Activated naive CD4-positive, alpha-beta T cell treated with anti-CD3 and anti-CD28 coated beads for 36 hours (primary cell): Measurements from ENCODE around the gene GPATCH1. TPM values are rescaled to one million over a fixed set of nuclear protein-coding genes. Genes with fewer than 3 reads are reported as not detected.
"Not testable (repeated sequence)": the region's sequence is repeated elsewhere in the genome, so short reads cannot be mapped to it uniquely, and the experiment has no call there.

Experiments
- CTCF ChIA-PET: fragments of 350-600 bp; sonication (Branson Sonifier 250); formaldehyde crosslinking; loops from one replicate; lab custom pipeline; 2021; ENCODE audit warnings: antibody characterized with exemption; lab: Charles Lee
- DNase-seq: peaks from one replicate; pipeline ENCODE4 v3.0.0-alpha.2; 2020
- H3K27ac Mint-ChIP-seq: one replicate; pipeline ENCODE4 v1.8.0; 2021; ENCODE audit warnings: mild to moderate bottlenecking, mixed read lengths
- H3K27me3 Mint-ChIP-seq: one replicate; pipeline ENCODE4 v1.8.0; 2021; ENCODE audit warnings: low read depth, mixed read lengths
- H3K36me3 Mint-ChIP-seq: one replicate; pipeline ENCODE4 v1.8.0; 2021; ENCODE audit warnings: low read depth, mixed read lengths
- H3K4me1 Mint-ChIP-seq: one replicate; pipeline ENCODE4 v1.8.0; 2021; ENCODE audit warnings: low read depth, mixed read lengths
- H3K4me3 Mint-ChIP-seq: one replicate; pipeline ENCODE4 v1.8.0; 2021; ENCODE audit warnings: mild to moderate bottlenecking, moderate library complexity, mixed read lengths
- H3K9me3 Mint-ChIP-seq: one replicate; pipeline ENCODE4 v1.8.0; 2021; ENCODE audit warnings: mixed read lengths
- intact Hi-C: fragments of 100-400 bp; cut with micrococcal nuclease; formaldehyde crosslinking; loops from one replicate; pipeline ENCODE4 v1.15.1; 2023
- total RNA-seq, 2 experiments: library from RNA; stranded (reverse); gene quantifications; one replicate each; pipeline ENCODE4 v1.2.3, GENCODE V29; 2021

The GPATCH1 gene
- total RNA-seq, 2 experiments from 2014 or later, result 8.3 to 9.1 TPM

DNA sequence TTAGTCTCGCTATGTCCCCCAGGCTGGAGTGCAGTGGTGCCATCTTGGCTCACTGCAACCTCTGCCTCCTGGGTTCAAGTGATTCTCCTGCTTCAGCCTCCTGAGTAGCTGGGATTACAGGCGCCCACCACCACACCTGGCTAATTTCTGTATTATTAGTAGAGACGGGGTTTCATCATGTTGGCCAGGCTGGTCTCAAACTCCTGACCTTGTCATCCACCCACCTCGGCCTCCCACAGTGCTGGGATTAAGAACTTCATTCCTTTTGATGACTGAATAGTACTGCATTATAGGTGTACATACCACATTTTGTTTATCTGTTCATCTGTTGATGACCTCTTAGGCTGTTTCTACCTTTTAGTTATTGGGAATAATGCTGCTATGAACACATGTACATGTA is 71.6 kb downstream of the GPATCH1 start:
- intact Hi-C loops, H3K27ac Mint-ChIP-seq, H3K4me3 Mint-ChIP-seq, H3K36me3 Mint-ChIP-seq, H3K27me3 Mint-ChIP-seq, H3K4me1 Mint-ChIP-seq, H3K9me3 Mint-ChIP-seq, DNase-seq: not testable (repeated sequence)
- CTCF ChIA-PET, result interaction anchor here (0.9 kb wide), 1 partner anchor 23 kb away, joined by 3 read pairs; no protein-coding TSS in a partner anchor

DNA sequence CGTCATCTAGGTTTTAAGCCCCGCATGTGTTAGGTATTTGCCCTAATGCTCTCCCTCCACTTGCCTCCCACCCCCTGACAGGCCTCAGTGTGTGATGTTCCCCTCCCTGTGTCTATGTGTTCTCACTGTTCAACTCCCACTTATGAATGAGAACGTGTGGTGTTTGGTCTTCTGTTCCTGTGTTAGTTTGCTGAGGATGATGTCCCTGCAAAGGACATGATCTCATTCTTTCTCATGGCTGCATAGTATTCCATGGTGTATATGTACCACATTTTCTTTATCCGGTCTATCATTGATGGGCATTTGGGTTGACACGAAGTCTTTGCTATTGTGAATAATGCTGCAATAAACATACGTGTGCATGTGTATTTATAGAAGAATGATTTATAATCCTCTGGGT is 73.3 kb downstream of the GPATCH1 start:
- CTCF ChIA-PET, result interaction anchor here (0.7 kb wide), 1 partner anchor 10 kb away, joined by 3 read pairs; no protein-coding TSS in a partner anchor
- H3K9me3 Mint-ChIP-seq, DNase-seq, H3K4me1 Mint-ChIP-seq, H3K27me3 Mint-ChIP-seq, H3K36me3 Mint-ChIP-seq, H3K27ac Mint-ChIP-seq, H3K4me3 Mint-ChIP-seq, intact Hi-C loops: not testable (repeated sequence)

DNA sequence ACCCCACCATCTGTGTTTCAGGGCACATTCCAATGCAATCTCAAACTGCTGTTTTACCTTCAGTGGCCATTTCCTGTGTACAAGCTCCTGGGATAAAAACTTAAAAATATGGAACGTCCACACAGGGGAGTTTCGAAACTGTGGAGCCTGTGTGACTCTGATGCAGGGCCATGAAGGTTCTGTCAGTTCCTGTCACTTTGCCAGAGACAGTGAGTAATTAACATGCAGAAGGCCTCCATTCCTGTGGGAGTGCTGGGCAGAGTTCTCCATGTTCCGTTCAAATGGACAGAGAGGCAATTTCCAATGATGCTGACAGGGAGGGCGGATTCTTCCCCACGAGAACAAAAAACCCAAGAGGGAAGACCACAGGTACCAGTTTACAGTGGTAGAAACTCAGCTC is 75.4 kb downstream of the GPATCH1 start:
- Mint-ChIP-seq H3K27ac (no peak overlapping the region), H3K4me3 (no peak overlapping the region), H3K9me3 (no peaks in the 10 kb centered on the region), H3K36me3 (no peaks in the 10 kb centered on the region), H3K4me1 (peaks cover 22% of the 10 kb centered on the region), H3K27me3 (no peaks in the 10 kb centered on the region)
- intact Hi-C loops, result no loop called here
- DNase-seq, result no peak
- CTCF ChIA-PET, result interaction anchor here (1.3 to 1.4 kb wide), 2 partner anchors 20 to 31 kb away, joined by 3 read pairs; no protein-coding TSS in a partner anchor

DNA sequence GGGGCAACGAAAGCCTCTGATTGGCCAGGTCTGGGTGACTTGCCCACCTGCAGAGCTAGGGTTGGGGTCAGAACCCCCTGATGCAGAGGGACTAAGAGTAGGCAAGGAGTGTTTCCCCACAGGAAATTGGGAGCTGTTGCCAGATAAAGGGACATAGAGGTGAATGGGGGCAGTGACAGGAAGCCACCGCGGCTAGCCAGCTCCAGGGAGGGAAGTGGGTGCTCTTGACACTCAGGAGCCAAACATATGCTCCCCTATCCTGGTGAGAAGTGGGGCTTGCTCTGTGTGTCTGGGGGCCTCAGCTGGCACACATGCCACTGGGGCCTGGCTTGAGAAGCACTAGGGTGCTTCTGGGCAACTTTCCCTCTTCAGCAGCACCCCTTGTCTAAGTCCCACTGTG is 76.9 kb downstream of the GPATCH1 start:
- no peaks in the 10 kb centered on the region for H3K27me3 Mint-ChIP-seq
- no peak for DNase-seq
- H3K4me3 Mint-ChIP-seq, result no peak overlapping the region
- H3K4me1 Mint-ChIP-seq, result peaks cover 27% of the 10 kb centered on the region
- H3K27ac Mint-ChIP-seq, result no peak overlapping the region
- no peaks in the 10 kb centered on the region for H3K36me3 Mint-ChIP-seq
- intact Hi-C loops, result no loop called here
- no peaks in the 10 kb centered on the region for H3K9me3 Mint-ChIP-seq
- CTCF ChIA-PET, result interaction anchor here (0.6 to 1.1 kb wide), 3 partner anchors 20 to 149 kb away, joined by 3 to 6 read pairs (median 3); no protein-coding TSS in a partner anchor

DNA sequence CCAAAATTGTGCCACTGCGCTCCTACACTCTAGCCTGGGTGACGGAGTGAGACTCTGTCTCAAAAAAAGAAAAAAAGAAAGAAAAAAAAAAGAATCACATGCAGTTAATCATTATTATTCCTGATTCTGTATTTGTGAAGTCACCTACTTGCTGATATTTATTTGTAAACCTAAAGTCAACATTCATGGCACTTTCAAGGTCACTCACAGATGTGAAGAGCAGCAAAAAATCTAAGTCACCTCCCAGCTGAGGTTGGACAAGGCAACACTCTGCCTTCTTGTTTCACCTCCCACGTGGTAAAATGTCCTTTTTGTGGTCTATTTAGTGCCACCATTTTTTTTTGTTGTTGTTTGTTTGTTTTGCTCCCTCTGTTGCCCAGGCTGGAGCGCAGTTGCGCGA is 77.4 kb downstream of the GPATCH1 start:
- intact Hi-C loops, result no loop called here
- Mint-ChIP-seq H3K27ac (no peak overlapping the region), H3K27me3 (no peaks in the 10 kb centered on the region), H3K9me3 (no peaks in the 10 kb centered on the region), H3K4me3 (no peak overlapping the region), H3K36me3 (no peaks in the 10 kb centered on the region), H3K4me1 (peaks cover 27% of the 10 kb centered on the region)
- DNase-seq, result no peak
- CTCF ChIA-PET, result interaction anchor here (0.6 to 1.1 kb wide), 3 partner anchors 21 to 148 kb away, joined by 3 to 6 read pairs (median 3); no protein-coding TSS in a partner anchor

DNA sequence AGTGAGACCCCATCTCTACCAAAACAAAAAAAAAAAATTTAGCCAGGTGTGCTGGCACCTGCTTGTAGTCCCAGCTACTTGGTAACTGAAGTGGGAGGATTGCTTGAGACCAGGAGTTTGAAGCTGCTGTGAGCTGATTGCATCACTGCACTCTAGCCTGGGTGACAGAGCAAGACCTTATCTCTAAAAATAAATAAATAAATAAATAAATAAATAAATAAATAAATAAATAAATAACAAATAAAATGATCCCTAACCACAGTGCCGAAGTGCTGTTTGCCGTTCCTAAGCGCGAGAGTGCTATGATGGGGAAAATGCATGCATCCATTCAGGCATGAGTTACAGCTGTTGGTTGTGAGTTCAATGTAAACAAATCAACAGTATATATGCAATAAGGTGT is 78.2 kb downstream of the GPATCH1 start:
- Mint-ChIP-seq H3K27me3 (no peaks in the 10 kb centered on the region), H3K9me3 (no peaks in the 10 kb centered on the region), H3K27ac (no peak overlapping the region), H3K36me3 (no peaks in the 10 kb centered on the region), H3K4me1 (peaks cover 27% of the 10 kb centered on the region), H3K4me3 (no peak overlapping the region)
- no peak for DNase-seq
- intact Hi-C loops, result no loop called here
- CTCF ChIA-PET, result interaction anchor here (2.3 to 4.3 kb wide), 3 partner anchors 14 to 25 kb away, joined by 13 to 20 read pairs (median 14); no protein-coding TSS in a partner anchor

DNA sequence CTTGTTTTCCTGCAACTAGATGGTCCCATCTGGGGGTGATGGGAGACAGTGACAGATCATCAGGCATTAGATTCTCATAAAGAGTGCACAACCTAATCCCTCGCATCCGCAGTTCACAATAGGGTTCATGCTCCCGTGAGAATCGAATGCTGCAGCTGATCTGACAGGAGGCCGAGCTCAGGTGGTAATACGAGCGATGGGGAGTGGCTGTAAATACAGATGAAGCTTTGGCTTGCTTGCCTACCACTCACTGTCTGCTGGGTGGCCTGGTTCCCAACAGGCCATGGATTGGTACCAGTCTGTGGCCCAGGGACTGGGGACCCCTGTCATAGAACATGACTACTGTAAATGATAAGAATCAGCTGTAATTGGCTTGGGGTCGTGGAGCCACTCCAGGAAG is 78.9 kb downstream of the GPATCH1 start:
- no peak for DNase-seq
- CTCF ChIA-PET, result interaction anchor here (1.4 to 4.3 kb wide), 5 partner anchors 15 to 33 kb away, joined by 3 to 20 read pairs (median 13); no protein-coding TSS in a partner anchor
- H3K27me3 Mint-ChIP-seq, result no peaks in the 10 kb centered on the region
- peaks cover 27% of the 10 kb centered on the region for H3K4me1 Mint-ChIP-seq
- no peaks in the 10 kb centered on the region for H3K9me3 Mint-ChIP-seq
- intact Hi-C loops, result loop anchor here (1.0 kb wide), 1 partner anchor 17 kb away; no protein-coding TSS in a partner anchor
- peak overlapping the region; percentile 82 for H3K27ac Mint-ChIP-seq
- H3K4me3 Mint-ChIP-seq, result no peak overlapping the region
- no peaks in the 10 kb centered on the region for H3K36me3 Mint-ChIP-seq

DNA sequence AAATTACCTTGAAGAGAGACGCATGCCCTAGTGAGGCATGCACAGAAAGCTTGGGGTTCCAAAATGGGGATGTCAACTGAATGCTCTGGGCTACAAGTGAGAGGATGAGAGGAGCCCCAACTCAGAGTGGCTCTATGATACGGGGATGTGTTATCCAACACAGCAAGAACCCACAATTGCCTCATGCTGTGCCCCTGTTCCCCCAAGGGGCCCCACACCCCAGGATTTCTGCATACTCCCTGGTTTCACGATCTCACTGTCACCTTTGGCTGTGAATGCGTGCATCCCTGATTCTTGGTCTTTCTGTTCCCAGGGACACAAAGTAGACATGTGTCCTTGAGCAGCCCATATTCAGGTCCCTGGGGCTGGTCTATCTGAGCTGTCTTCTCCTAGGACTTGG is 80.2 kb downstream of the GPATCH1 start:
- H3K9me3 Mint-ChIP-seq, result no peaks in the 10 kb centered on the region
- CTCF ChIA-PET, result interaction anchor here (0.6 to 4.3 kb wide), 6 partner anchors 10 to 34 kb away, joined by 3 to 20 read pairs (median 8); no protein-coding TSS in a partner anchor
- no peaks in the 10 kb centered on the region for H3K27me3 Mint-ChIP-seq
- peaks cover 27% of the 10 kb centered on the region for H3K4me1 Mint-ChIP-seq
- intact Hi-C loops, result no loop called here
- peak overlapping the region; percentile 50 for H3K27ac Mint-ChIP-seq
- H3K4me3 Mint-ChIP-seq, result no peak overlapping the region
- no peaks in the 10 kb centered on the region for H3K36me3 Mint-ChIP-seq
- DNase-seq, result no peak

DNA sequence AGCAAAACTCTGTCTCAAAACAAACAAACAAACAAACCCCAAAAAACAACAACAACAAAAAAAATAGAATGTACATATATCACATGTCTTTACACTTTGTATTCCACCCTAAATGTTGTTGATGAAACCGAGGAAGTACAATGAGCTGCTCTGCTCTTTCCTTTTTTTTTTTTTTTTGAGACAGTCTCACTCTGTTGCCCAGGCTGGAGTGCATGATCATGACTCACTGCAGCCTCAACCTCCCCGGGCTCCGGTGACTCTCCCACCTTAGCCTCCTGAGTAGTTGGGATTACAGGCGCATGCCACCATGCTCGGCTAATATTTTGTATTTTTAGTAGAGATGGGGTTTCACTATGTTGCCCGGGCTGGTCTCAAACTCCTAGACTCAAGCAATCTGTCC is 82.5 kb downstream of the GPATCH1 start:
- DNase-seq, result no peak
- H3K4me1 Mint-ChIP-seq, result peaks cover 21% of the 10 kb centered on the region
- H3K4me3 Mint-ChIP-seq, result no peak overlapping the region
- no peak overlapping the region for H3K27ac Mint-ChIP-seq
- peaks cover 6% of the 10 kb centered on the region for H3K9me3 Mint-ChIP-seq
- CTCF ChIA-PET, result interaction anchor here (0.6 to 2.5 kb wide), 4 partner anchors 14 to 21 kb away, joined by 3 to 13 read pairs (median 3); no protein-coding TSS in a partner anchor
- no peaks in the 10 kb centered on the region for H3K27me3 Mint-ChIP-seq
- intact Hi-C loops, result no loop called here
- no peaks in the 10 kb centered on the region for H3K36me3 Mint-ChIP-seq

DNA sequence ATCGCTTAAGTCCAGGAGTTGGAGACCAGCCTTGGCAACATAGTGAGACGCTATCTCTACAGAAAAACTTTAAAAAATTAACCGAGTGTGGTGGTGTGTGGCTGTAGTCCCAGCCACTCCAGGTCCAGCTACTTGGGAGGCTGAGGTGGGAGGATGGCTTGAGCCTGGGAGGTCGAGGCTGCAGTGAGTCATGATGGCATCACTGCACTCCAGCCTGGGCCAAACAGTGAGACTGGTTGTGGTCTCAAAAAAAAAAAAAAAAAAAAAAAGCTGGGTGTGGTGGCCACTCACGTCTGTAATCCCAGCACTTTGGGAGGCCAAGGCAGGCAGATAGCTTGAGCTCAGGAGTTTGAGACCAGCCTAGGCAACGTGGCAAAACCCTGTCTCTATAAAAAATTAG is 85.1 kb downstream of the GPATCH1 start:
- intact Hi-C loops, H3K4me1 Mint-ChIP-seq, H3K4me3 Mint-ChIP-seq, H3K9me3 Mint-ChIP-seq, H3K36me3 Mint-ChIP-seq, H3K27me3 Mint-ChIP-seq, DNase-seq, H3K27ac Mint-ChIP-seq: not testable (repeated sequence)
- CTCF ChIA-PET, result interaction anchor here (0.6 to 1.1 kb wide), 2 partner anchors 42 to 44 kb away, joined by 3 read pairs; no protein-coding TSS in a partner anchor

DNA sequence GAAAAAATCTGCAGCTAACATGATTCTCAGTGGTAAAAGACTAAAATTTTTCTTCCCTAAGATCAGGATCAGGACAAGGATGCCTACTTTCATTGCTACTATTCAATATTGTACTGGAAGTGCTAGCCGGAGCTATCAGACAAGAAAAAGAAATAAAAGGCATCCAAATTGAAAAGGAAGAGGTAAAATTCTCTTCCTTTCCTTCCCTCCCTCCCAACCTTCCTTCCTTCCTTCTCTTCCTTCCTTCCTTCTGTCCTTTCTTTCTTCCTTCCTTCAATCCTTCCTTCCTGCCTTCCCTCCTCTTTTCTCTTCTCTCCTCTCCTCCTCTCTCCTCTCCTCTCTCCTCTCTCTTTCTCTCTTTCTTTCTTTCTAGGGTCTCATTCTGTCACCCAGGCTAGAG is 86.5 kb downstream of the GPATCH1 start:
- intact Hi-C loops, result no loop called here
- Mint-ChIP-seq H3K4me3 (no peak overlapping the region), H3K27ac (no peak overlapping the region), H3K36me3 (peaks cover 2% of the 10 kb centered on the region), H3K27me3 (no peaks in the 10 kb centered on the region), H3K4me1 (peaks cover 4% of the 10 kb centered on the region), H3K9me3 (peaks cover 9% of the 10 kb centered on the region)
- CTCF ChIA-PET, result interaction anchor here (1.1 kb wide), 1 partner anchor 43 kb away, joined by 3 read pairs; no protein-coding TSS in a partner anchor
- DNase-seq, result no peak

DNA sequence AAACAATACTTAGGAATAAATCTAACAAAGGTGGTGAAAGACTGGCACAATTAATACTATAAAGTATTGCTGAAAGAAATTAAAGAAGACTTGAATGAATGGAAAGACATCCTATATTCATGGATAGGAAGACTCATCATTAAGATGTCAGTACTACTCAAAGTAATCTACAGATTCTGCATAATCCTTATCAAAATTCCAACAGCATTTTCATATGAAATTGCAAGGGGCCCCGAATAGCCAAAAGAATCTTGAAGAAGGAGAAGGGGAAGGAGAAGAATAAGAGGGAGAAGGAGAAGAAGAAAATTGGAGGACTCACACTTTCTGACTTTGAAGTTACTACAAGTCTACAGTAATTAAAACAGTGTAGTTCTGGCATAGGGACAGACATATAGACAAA is 87.5 kb downstream of the GPATCH1 start:
- Mint-ChIP-seq H3K27ac (no peak overlapping the region), H3K36me3 (peaks cover 4% of the 10 kb centered on the region), H3K4me1 (peaks cover 9% of the 10 kb centered on the region), H3K27me3 (no peaks in the 10 kb centered on the region), H3K4me3 (no peak overlapping the region), H3K9me3 (peaks cover 9% of the 10 kb centered on the region)
- intact Hi-C loops, result no loop called here
- DNase-seq, result no peak
- CTCF ChIA-PET, result interaction anchor here (1.3 kb wide), 1 partner anchor 42 kb away, joined by 3 read pairs; no protein-coding TSS in a partner anchor
